Lung (tissue), 12 donors: Measurements from ENCODE around the gene ITIH2. TPM values are rescaled to one million over a fixed set of nuclear protein-coding genes. Genes with fewer than 3 reads are reported as not detected.

Source experiments
- ATAC-seq: fragments of 200-7000 bp; cut with Tn5 transposase; one replicate; pipeline ENCODE4 v1.9.1; 2020; ENCODE audit warnings: moderate number of reproducible peaks; ENCODE audit not compliant: insufficient read depth, low FRiP score
- DNase-seq, 3 donors: peaks; one replicate each; pipeline ENCODE4 v3.0.0-alpha.2; 2013 to 2017
- H3K27ac ChIP-seq, 2 donors: one replicate each; pipeline ENCODE4 v1.5.1; 2013; ENCODE audit warnings: mild to moderate bottlenecking in 2 of 2, moderate library complexity in 2 of 2, control low read depth in 1 of 2, inconsistent platforms in 1 of 2, low read depth in 1 of 2, low read length in 1 of 2
- H3K27me3 ChIP-seq, 3 donors: one replicate each; pipeline ENCODE4 v1.5.1; 2013; ENCODE audit warnings: low read length in 2 of 3; ENCODE audit not compliant: control insufficient read depth in 3 of 3, insufficient read depth in 3 of 3
- H3K36me3 ChIP-seq, 4 donors: one replicate each; pipeline ENCODE4 v1.5.1; 2013; ENCODE audit warnings: low read length in 4 of 4, mild to moderate bottlenecking in 1 of 4, moderate library complexity in 1 of 4; ENCODE audit not compliant: control insufficient read depth in 4 of 4, insufficient read depth in 4 of 4
- H3K4me1 ChIP-seq, 5 donors: one replicate each; pipeline ENCODE4 v1.5.1; 2013; ENCODE audit warnings: low read length in 5 of 5, mild to moderate bottlenecking in 2 of 5, moderate library complexity in 1 of 5; ENCODE audit not compliant: control insufficient read depth in 5 of 5, insufficient read depth in 5 of 5
- H3K4me3 ChIP-seq: one replicate; pipeline ENCODE4 v1.5.1; 2013; ENCODE audit warnings: mild to moderate bottlenecking, control low read depth, moderate library complexity
- H3K9ac ChIP-seq, 2 donors: one replicate each; pipeline ENCODE4 v1.5.1; 2013; ENCODE audit warnings: low read length in 2 of 2, control low read depth in 1 of 2; ENCODE audit not compliant: insufficient read depth in 1 of 2
- H3K9me3 ChIP-seq, 4 donors: one replicate each; pipeline ENCODE4 v1.5.1; 2013; ENCODE audit warnings: low read length in 3 of 4, mild to moderate bottlenecking in 1 of 4, moderate library complexity in 1 of 4; ENCODE audit not compliant: control insufficient read depth in 4 of 4, insufficient read depth in 3 of 4
- CTCF ChIP-seq: IDR thresholded peaks from 2 replicates; pipeline ENCODE4 v1.5.1; 2012; ENCODE audit warnings: mild to moderate bottlenecking; ENCODE audit errors: control extremely low read depth, extremely low read depth
- WGBS, 2 donors: extraction: QIAGEN DNeasy Blood & Tissue Kit; methylation state at CpG; one replicate each; pipeline ENCODE4 v1.1.7; 2013; 5-methylcytosine and 5-hydroxymethylcytosine counted together
- polyA plus RNA-seq, 2 donors: library from polyadenylated mRNA; stranded (reverse); fragments of 200-250 nt; gene quantifications; one replicate each; pipeline ENCODE4 v1.2.1, GENCODE V29; 2013
- total RNA-seq, 2 donors: library from RNA; depleted of rRNA in 1 of 2; stranded (reverse); fragments of >200 nt in 1 of 2; gene quantifications; one replicate each; pipeline ENCODE4 v1.2.1, GENCODE V29; 2014 to 2021
- donor health status: control.
- donor health status: control.
- donor health status: Bipolar disorder and iron deficiency.
- donor health status: healthy.
- donor health status: DM: yes; HTN: yes; CAD: no.

ITIH2 gene
- total and polyA plus RNA-seq, 4 donors = 0.08 to 4.9 (median 0.95) TPM; not detected in 1

GRCh38 chr10:7750222-7750621 lies 47.1 kb downstream of the ITIH2 start:
- H3K36me3 ChIP-seq = peaks cover 12 to 22% (median 20%) of the 10 kb centered on the region in 4 donors
- no peak overlapping the region for H3K9ac ChIP-seq
- no peaks in the 10 kb centered on the region for H3K27me3 ChIP-seq
- no peak overlapping the region for H3K4me3 ChIP-seq
- no peak for TF ChIP-seq CTCF
- 97 to 98% methylated on average over 5 of the region's 5 CpGs for WGBS, 2 donors
- ATAC-seq (no peak), DNase-seq (no peak)
- no peaks in the 10 kb centered on the region for H3K4me1 ChIP-seq
- no peaks in the 10 kb centered on the region for H3K9me3 ChIP-seq
- H3K27ac ChIP-seq = no peak overlapping the region

GRCh38 chr10:7752251-7752650 lies 49.1 kb downstream of the ITIH2 start:
- WGBS, 2 donors = 92 to 94% methylated on average over 6 of the region's 6 CpGs
- peaks cover 15 to 34% (median 24%) of the 10 kb centered on the region in 4 donors for H3K36me3 ChIP-seq

GRCh38 chr10:7755103-7755502 lies 52.0 kb downstream of the ITIH2 start:
- WGBS, 2 donors = 98 to 100% methylated on average over 3 of the region's 3 CpGs
- Histone ChIP-seq H3K9ac (no peak overlapping the region), H3K9me3 (peaks cover 0 to 2% (median 0%) of the 10 kb centered on the region in 4 donors), H3K36me3 (peaks cover 20 to 44% (median 30%) of the 10 kb centered on the region in 4 donors), H3K4me1 (no peaks in the 10 kb centered on the region), H3K27me3 (no peaks in the 10 kb centered on the region), H3K4me3 (no peak overlapping the region), H3K27ac (no peak overlapping the region)
- TF ChIP-seq CTCF = no peak
- no peak for DNase-seq
- no peak for ATAC-seq

More at GRCh38 chr10:7752251-7752650, 49.1 kb downstream of the ITIH2 start:
- Histone ChIP-seq H3K9ac (no peak overlapping the region), H3K4me1 (no peaks in the 10 kb centered on the region), H3K4me3 (no peak overlapping the region), H3K27ac (no peak overlapping the region), H3K9me3 (peaks cover 0 to 2% (median 0%) of the 10 kb centered on the region in 4 donors), H3K27me3 (no peaks in the 10 kb centered on the region)
- no peak for TF ChIP-seq CTCF
- DNase-seq (no peak), ATAC-seq (no peak)
